ENCODE results near the gene CHRNG.

CHRNG gene

DNA sequence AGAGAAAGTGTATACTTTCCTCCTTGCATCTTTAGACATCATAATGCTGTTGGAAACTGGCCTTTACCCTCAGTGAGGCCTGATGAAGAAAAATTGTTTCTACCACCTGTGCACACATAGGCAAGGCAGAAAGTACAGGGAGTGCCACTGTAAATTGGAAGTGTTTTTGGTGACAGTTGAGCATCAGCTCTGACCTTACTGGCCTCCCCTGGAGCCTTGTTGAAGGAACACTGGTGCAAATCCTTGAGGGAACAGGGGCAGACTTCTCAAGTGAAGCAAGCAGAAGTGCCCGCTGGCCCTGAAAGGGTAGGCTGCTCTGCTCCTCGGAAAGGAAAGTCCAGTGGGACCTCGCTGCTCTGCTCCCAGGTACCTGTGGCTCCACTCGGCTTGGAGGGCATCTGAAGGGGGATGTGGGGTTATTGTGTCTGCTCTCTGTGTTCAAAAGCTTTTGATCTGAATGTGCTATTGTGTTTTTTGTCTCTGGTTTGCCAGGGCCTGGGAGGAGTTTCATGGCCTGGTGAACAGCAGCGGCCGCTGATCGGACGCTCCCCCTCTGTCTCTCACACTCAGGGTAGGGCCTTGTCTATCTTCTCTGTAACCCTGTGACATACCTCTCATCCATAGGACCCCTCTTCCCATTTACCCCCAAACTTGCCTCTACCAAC, 34.4 kb downstream of the CHRNG start:
- H3K14ac ChIP-seq (ENCODE audit: low read length in 2 of 2), result no peak overlapping the region
- H3K4me3 ChIP-seq (ENCODE audit: insufficient read depth in 1 of 2, low read depth in 1 of 2, low read length in 2 of 2), result no peak overlapping the region
- H2BK120ac ChIP-seq (ENCODE audit: low read depth, low read length), result no peak overlapping the region
- H2BK5ac ChIP-seq (ENCODE audit: low read depth, low read length, poor library complexity, severe bottlenecking), result no peak overlapping the region
- no peak overlapping the region for H3K18ac ChIP-seq (ENCODE audit: low read depth in 1 of 2, low read length in 2 of 2)
- no peaks in the 10 kb centered on the region for H3K27me3 ChIP-seq (ENCODE audit: control insufficient read depth in 1 of 2, insufficient read depth in 1 of 2, low read length in 2 of 2)
- H3K9me3 ChIP-seq (ENCODE audit: control insufficient read depth, low read length), result no peaks in the 10 kb centered on the region
- no peak overlapping the region for H2BK15ac ChIP-seq (ENCODE audit: low read depth, poor library complexity, severe bottlenecking)
- no peak overlapping the region for H2AFZ ChIP-seq (ENCODE audit: low read depth, low read length)
- H3K27ac ChIP-seq (ENCODE audit: low read length, poor library complexity, severe bottlenecking), result no peak overlapping the region
- peaks cover 9% of the 10 kb centered on the region for H3K4me1 ChIP-seq (ENCODE audit: control insufficient read depth, insufficient read depth, low read depth, low read length)
- H3K23ac ChIP-seq (ENCODE audit: low read length in 2 of 2), result no peak overlapping the region
- H2BK12ac ChIP-seq (ENCODE audit: low read length in 2 of 2), result no peak overlapping the region
- H3K79me1 ChIP-seq (replicated peaks; ENCODE audit: low read length, poor library complexity, severe bottlenecking), result peaks cover 22% of the 10 kb centered on the region
- no peak for DNase-seq
- no peak overlapping the region for H2AK5ac ChIP-seq (ENCODE audit: low read length, severe bottlenecking)
- H3K9ac ChIP-seq (ENCODE audit: low read length), result no peak overlapping the region
- H3K4me2 ChIP-seq (ENCODE audit: low read length, poor library complexity, severe bottlenecking), result no peak overlapping the region
- peaks cover 21 to 67% of the 10 kb centered on the region in 2 experiments for H3K36me3 ChIP-seq (ENCODE audit: control insufficient read depth in 1 of 2, insufficient read depth in 2 of 2, low read depth in 1 of 2, low read length in 2 of 2)
- no peak overlapping the region for H4K8ac ChIP-seq (ENCODE audit: low read length)
- no peak overlapping the region for H4K91ac ChIP-seq (ENCODE audit: low read length)
- H3K4ac ChIP-seq (ENCODE audit: low read depth in 1 of 2, low read length in 2 of 2), result no peak overlapping the region
- 96% methylated on average over 8 of the region's 8 CpGs for WGBS

DNA sequence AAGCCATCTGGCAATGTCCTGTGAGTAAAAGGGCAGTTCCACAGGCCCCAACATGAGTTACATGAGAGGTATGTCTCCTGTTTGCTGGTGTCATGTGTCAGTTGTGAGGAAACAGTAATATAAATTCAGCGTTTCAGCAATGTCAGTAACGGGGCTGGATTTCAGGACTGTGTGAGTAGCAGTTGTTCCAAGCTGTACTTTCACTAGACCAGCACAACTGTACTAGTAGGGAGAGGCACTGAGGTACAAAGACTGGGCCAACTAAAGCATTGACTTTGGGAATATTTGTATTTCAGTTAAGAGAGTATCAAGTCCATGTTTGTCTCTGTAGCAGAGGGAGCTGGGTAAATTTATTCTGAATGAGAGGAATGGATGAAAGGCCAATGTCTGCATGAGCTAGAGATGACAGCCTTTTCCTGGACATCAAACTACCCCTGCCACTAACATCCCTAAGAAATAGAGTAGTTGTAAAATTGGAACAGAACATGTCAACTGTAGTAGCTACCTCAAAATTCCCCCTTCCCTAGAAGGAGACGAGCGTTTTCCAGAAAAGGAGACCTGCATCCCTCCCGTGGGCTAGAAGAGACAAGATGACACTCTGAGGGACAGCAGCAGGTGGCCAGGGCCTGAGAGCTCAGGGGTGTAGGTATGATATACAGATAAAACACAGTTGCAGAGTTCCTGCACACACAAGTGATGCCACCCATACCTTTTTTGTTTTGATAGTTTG, 35.3 kb downstream of the CHRNG start:
- Histone ChIP-seq H2BK5ac (ENCODE audit: low read depth, low read length, poor library complexity, severe bottlenecking) (no peak overlapping the region), H3K14ac (ENCODE audit: low read length in 2 of 2) (no peak overlapping the region), H3K9me3 (ENCODE audit: control insufficient read depth, low read length) (no peaks in the 10 kb centered on the region), H2AK5ac (ENCODE audit: low read length, severe bottlenecking) (no peak overlapping the region), H3K23ac (ENCODE audit: low read length in 2 of 2) (no peak overlapping the region), H3K4me3 (ENCODE audit: insufficient read depth in 1 of 2, low read depth in 1 of 2, low read length in 2 of 2) (no peak overlapping the region), H3K4me2 (ENCODE audit: low read length, poor library complexity, severe bottlenecking) (no peak overlapping the region), H3K79me1 (replicated peaks; ENCODE audit: low read length, poor library complexity, severe bottlenecking) (peaks cover 18% of the 10 kb centered on the region), H3K27me3 (ENCODE audit: control insufficient read depth in 1 of 2, insufficient read depth in 1 of 2, low read length in 2 of 2) (no peaks in the 10 kb centered on the region), H2BK12ac (ENCODE audit: low read length in 2 of 2) (no peak overlapping the region), H2BK120ac (ENCODE audit: low read depth, low read length) (no peak overlapping the region), H3K4me1 (ENCODE audit: control insufficient read depth, insufficient read depth, low read depth, low read length) (peaks cover 9% of the 10 kb centered on the region), H2AFZ (ENCODE audit: low read depth, low read length) (no peak overlapping the region), H3K9ac (ENCODE audit: low read length) (no peak overlapping the region), H4K91ac (ENCODE audit: low read length) (no peak overlapping the region), H3K4ac (ENCODE audit: low read depth in 1 of 2, low read length in 2 of 2) (no peak overlapping the region), H4K8ac (ENCODE audit: low read length) (no peak overlapping the region), H3K27ac (ENCODE audit: low read length, poor library complexity, severe bottlenecking) (no peak overlapping the region), H2BK15ac (ENCODE audit: low read depth, poor library complexity, severe bottlenecking) (no peak overlapping the region), H3K36me3 (ENCODE audit: control insufficient read depth in 1 of 2, insufficient read depth in 2 of 2, low read depth in 1 of 2, low read length in 2 of 2) (peaks cover 14 to 67% of the 10 kb centered on the region in 2 experiments), H3K18ac (ENCODE audit: low read depth in 1 of 2, low read length in 2 of 2) (no peak overlapping the region)
- WGBS, result 93% methylated on average over 5 of the region's 5 CpGs
- no peak for DNase-seq

DNA sequence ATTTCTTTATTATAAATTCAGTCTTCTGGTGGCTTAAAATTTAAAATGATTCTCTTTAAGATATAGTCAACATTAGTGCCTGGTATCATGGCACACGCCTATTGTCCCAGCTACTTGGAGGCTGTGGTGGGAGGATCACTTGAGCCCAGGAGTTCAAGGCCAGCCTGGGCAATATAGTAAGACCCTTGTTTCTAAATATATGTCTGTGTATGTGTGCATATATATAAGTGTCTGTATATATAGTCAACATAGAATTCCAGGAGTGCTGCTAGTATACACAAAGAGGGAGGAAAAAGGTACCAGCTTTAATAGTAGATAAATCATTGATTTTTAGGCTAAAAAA, 35.9 kb downstream of the CHRNG start:
- 93% methylated on average over 1 of the region's 1 CpG for WGBS

DNA sequence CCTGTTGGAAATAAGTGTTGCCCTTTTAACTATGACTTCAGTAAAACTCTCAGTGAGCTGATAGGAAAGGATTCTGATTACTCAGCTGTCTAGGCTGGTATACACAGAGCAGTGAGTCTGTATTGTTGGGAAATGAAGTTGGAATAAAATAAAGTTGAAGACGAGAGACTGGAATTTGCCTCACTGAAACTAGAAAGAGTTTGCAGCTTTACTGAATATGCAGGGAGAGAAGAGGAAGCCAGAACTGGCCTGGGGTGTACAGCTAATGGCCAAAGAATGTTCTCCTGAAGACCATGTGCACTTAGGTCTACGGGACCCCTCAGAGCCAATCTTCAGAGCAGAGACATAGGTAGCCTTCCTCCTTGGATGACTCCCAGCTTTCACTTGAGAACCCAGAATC, 37.5 kb downstream of the CHRNG start:
- Histone ChIP-seq H3K79me1 (replicated peaks; ENCODE audit: low read length, poor library complexity, severe bottlenecking) (peaks cover 9% of the 10 kb centered on the region), H4K91ac (ENCODE audit: low read length) (no peak overlapping the region), H2BK15ac (ENCODE audit: low read depth, poor library complexity, severe bottlenecking) (no peak overlapping the region), H3K9me3 (ENCODE audit: control insufficient read depth, low read length) (no peaks in the 10 kb centered on the region), H2AK5ac (ENCODE audit: low read length, severe bottlenecking) (no peak overlapping the region), H3K4ac (ENCODE audit: low read depth in 1 of 2, low read length in 2 of 2) (no peak overlapping the region), H3K27ac (ENCODE audit: low read length, poor library complexity, severe bottlenecking) (no peak overlapping the region), H2AFZ (ENCODE audit: low read depth, low read length) (no peak overlapping the region), H3K4me3 (ENCODE audit: insufficient read depth in 1 of 2, low read depth in 1 of 2, low read length in 2 of 2) (no peak overlapping the region), H2BK5ac (ENCODE audit: low read depth, low read length, poor library complexity, severe bottlenecking) (no peak overlapping the region), H3K4me2 (ENCODE audit: low read length, poor library complexity, severe bottlenecking) (no peak overlapping the region), H3K9ac (ENCODE audit: low read length) (peak overlapping the region; percentile 21), H3K4me1 (ENCODE audit: control insufficient read depth, insufficient read depth, low read depth, low read length) (peaks cover 3% of the 10 kb centered on the region), H3K14ac (ENCODE audit: low read length in 2 of 2) (no peak overlapping the region), H3K27me3 (ENCODE audit: control insufficient read depth in 1 of 2, insufficient read depth in 1 of 2, low read length in 2 of 2) (no peaks in the 10 kb centered on the region), H2BK12ac (ENCODE audit: low read length in 2 of 2) (no peak overlapping the region), H3K36me3 (ENCODE audit: control insufficient read depth in 1 of 2, insufficient read depth in 2 of 2, low read depth in 1 of 2, low read length in 2 of 2) (peaks cover 14 to 71% of the 10 kb centered on the region in 2 experiments), H3K23ac (ENCODE audit: low read length in 2 of 2) (no peak overlapping the region), H4K8ac (ENCODE audit: low read length) (peak overlapping the region; percentile 29), H3K18ac (ENCODE audit: low read depth in 1 of 2, low read length in 2 of 2) (no peak overlapping the region), H2BK120ac (ENCODE audit: low read depth, low read length) (no peak overlapping the region)
- peak; percentile 34 for DNase-seq
- WGBS, result 63% methylated on average over 2 of the region's 2 CpGs

More for the DNA sequence above, 35.9 kb downstream of the CHRNG start:
- H3K14ac ChIP-seq (ENCODE audit: low read length in 2 of 2), result no peak overlapping the region
- H2AK5ac ChIP-seq (ENCODE audit: low read length, severe bottlenecking), result no peak overlapping the region
- no peak overlapping the region for H3K4me3 ChIP-seq (ENCODE audit: insufficient read depth in 1 of 2, low read depth in 1 of 2, low read length in 2 of 2)
- no peak overlapping the region for H2BK5ac ChIP-seq (ENCODE audit: low read depth, low read length, poor library complexity, severe bottlenecking)
- no peak overlapping the region for H3K23ac ChIP-seq (ENCODE audit: low read length in 2 of 2)
- no peak overlapping the region for H3K4ac ChIP-seq (ENCODE audit: low read depth in 1 of 2, low read length in 2 of 2)
- H4K91ac ChIP-seq (ENCODE audit: low read length), result no peak overlapping the region
- H3K9me3 ChIP-seq (ENCODE audit: control insufficient read depth, low read length), result no peaks in the 10 kb centered on the region
- H3K4me1 ChIP-seq (ENCODE audit: control insufficient read depth, insufficient read depth, low read depth, low read length), result peaks cover 9% of the 10 kb centered on the region
- peaks cover 12 to 67% of the 10 kb centered on the region in 2 experiments for H3K36me3 ChIP-seq (ENCODE audit: control insufficient read depth in 1 of 2, insufficient read depth in 2 of 2, low read depth in 1 of 2, low read length in 2 of 2)
- H3K9ac ChIP-seq (ENCODE audit: low read length), result no peak overlapping the region
- H2BK12ac ChIP-seq (ENCODE audit: low read length in 2 of 2), result no peak overlapping the region
- peaks cover 15% of the 10 kb centered on the region for H3K79me1 ChIP-seq (replicated peaks; ENCODE audit: low read length, poor library complexity, severe bottlenecking)
- DNase-seq, result no peak
- H2AFZ ChIP-seq (ENCODE audit: low read depth, low read length), result no peak overlapping the region
- no peak overlapping the region for H2BK15ac ChIP-seq (ENCODE audit: low read depth, poor library complexity, severe bottlenecking)
- no peak overlapping the region for H3K18ac ChIP-seq (ENCODE audit: low read depth in 1 of 2, low read length in 2 of 2)
- H4K8ac ChIP-seq (ENCODE audit: low read length), result no peak overlapping the region
- no peak overlapping the region for H3K4me2 ChIP-seq (ENCODE audit: low read length, poor library complexity, severe bottlenecking)
- H3K27ac ChIP-seq (ENCODE audit: low read length, poor library complexity, severe bottlenecking), result no peak overlapping the region
- H2BK120ac ChIP-seq (ENCODE audit: low read depth, low read length), result no peak overlapping the region
- no peaks in the 10 kb centered on the region for H3K27me3 ChIP-seq (ENCODE audit: control insufficient read depth in 1 of 2, insufficient read depth in 1 of 2, low read length in 2 of 2)

All from mesenchymal stem cell (in vitro differentiated cells and primary cell).